ENCODE data around the gene PRKAB1. TPM values are rescaled to one million over a fixed set of nuclear protein-coding genes. Genes with fewer than 3 reads are reported as not detected.

PRKAB1 gene
- total and polyA plus RNA-seq, 9 of the 15 experiments (the other 6 are each of a cell fraction or from before 2014, with no cell fraction given) = 32.6 to 94.2 (median 63.8) TPM

GRCh38 chr12:119666226-119666795 lies 1.6 kb upstream of the PRKAB1 start (continued):
- TF ChIP-seq KDM4B (IDR thresholded peaks at IDR 0.05; ENCODE audit: borderline replicate concordance in 2 of 2, low read depth in 1 of 2) = no peak
- TF ChIP-seq ETS1 (conservative IDR thresholded peaks at IDR 0.05; ENCODE audit: control insufficient read depth, low read depth, low read length) = no peak
- TF ChIP-seq TEAD2 (tag; IDR thresholded peaks at IDR 0.05) = no peak
- no peak for TF ChIP-seq ZNF639 (CRISPR knock-in tag; conservative IDR thresholded peaks at IDR 0.05 in 1 of 2, IDR thresholded peaks at IDR 0.05 in 1 of 2)
- no peak for TF ChIP-seq ZNF76 (CRISPR knock-in tag; IDR thresholded peaks at IDR 0.05; ENCODE audit: borderline replicate concordance)
- no peak for TF ChIP-seq MCM5 (IDR thresholded peaks at IDR 0.05; ENCODE audit: low read depth)
- no peak for TF ChIP-seq ATF3 (IDR thresholded peaks at IDR 0.05)
- no peak for TF ChIP-seq ATF3 (CRISPR knock-in tag; conservative IDR thresholded peaks at IDR 0.05)
- no peak for TF ChIP-seq CSDE1 (IDR thresholded peaks at IDR 0.05)
- TF ChIP-seq MAFF (IDR thresholded peaks at IDR 0.05; ENCODE audit: low read length) = 0 out of 2 replicates have a peak, but pooled peaks have one; percentile 25
- TF ChIP-seq JUND (IDR thresholded peaks at IDR 0.05; ENCODE audit: borderline replicate concordance, low read depth, low read length) = no peak
- TF ChIP-seq JUND (tag; IDR thresholded peaks at IDR 0.05; ENCODE audit: borderline replicate concordance, low read depth, low read length) = no peak
- no peak for TF ChIP-seq DIDO1 (tag; IDR thresholded peaks at IDR 0.05; ENCODE audit: low read depth)
- no peak for TF ChIP-seq RBM34 (IDR thresholded peaks at IDR 0.05; ENCODE audit: borderline replicate concordance, insufficient read depth, low read length)
- no peak for TF ChIP-seq GMEB1 (CRISPR knock-in tag; IDR thresholded peaks at IDR 0.05)
- no peak for TF ChIP-seq NR0B1 (IDR thresholded peaks at IDR 0.05; ENCODE audit: partially characterized antibody)
- no peak for TF ChIP-seq BDP1 (IDR thresholded peaks at IDR 0.05; ENCODE audit: insufficient read depth, insufficient read length)
- TF ChIP-seq ZNF12 (CRISPR knock-in tag; IDR thresholded peaks at IDR 0.05) = no peak
- peak; percentile 67; the same call in 1 of the 2 replicates for TF ChIP-seq C11orf30 (IDR thresholded peaks at IDR 0.05; ENCODE audit: low read depth)
- no peak for TF ChIP-seq ZBED1 (IDR thresholded peaks at IDR 0.05)
- TF ChIP-seq POLR2A (conservative IDR thresholded peaks at IDR 0.05) = no peak
- TF ChIP-seq ZFPM2 (CRISPR knock-in tag; IDR thresholded peaks at IDR 0.05) = no peak

Measured in K562 (cell line).